ENCODE results near the gene PAX5. TPM values are rescaled to one million over a fixed set of nuclear protein-coding genes. Genes with fewer than 3 reads are reported as not detected.

PAX5 gene
- total and polyA plus RNA-seq, 3 donors from 2014 or later, result 0.79 to 1.9 (median 1.3) TPM

GRCh38 chr9:36813154-36813553, 220.9 kb downstream of the PAX5 start:
- DNase-seq, result no peak
- TF ChIP-seq POLR2A (IDR thresholded peaks at IDR 0.05) (no peak), CTCF (IDR thresholded peaks at IDR 0.05) (no peak)
- Histone ChIP-seq H3K27ac (no peak overlapping the region), H3K9me3 (no peaks in the 10 kb centered on the region), H3K4me1 (peaks cover 1% of the 10 kb centered on the region), H3K36me3 (ENCODE audit: low read depth, missing control alignments) (no peaks in the 10 kb centered on the region), H3K27me3 (no peaks in the 10 kb centered on the region), H3K4me3 (no peak overlapping the region)
- intact Hi-C loops (cut with DNase I; ENCODE audit: low total_unique reads), result no loop called here
- WGBS, 2 donors, result 74 to 81% methylated on average over 10 of the region's 10 CpGs

- H3K27ac ChIP-seq, result no peak overlapping the region
- no peak for TF ChIP-seq CTCF (IDR thresholded peaks at IDR 0.05)
- no peak for TF ChIP-seq POLR2A (IDR thresholded peaks at IDR 0.05)
- DNase-seq, result no peak
- H3K36me3 ChIP-seq (ENCODE audit: low read depth, missing control alignments), result no peaks in the 10 kb centered on the region
- no peak overlapping the region for H3K4me3 ChIP-seq
- H3K27me3 ChIP-seq, result no peaks in the 10 kb centered on the region
- no peaks in the 10 kb centered on the region for H3K4me1 ChIP-seq
- intact Hi-C loops (cut with DNase I; ENCODE audit: low total_unique reads), result no loop called here
- no peaks in the 10 kb centered on the region for H3K9me3 ChIP-seq
Observed at GRCh38 chr9:36812556-36812955, 221.5 kb downstream of the PAX5 start.

- Histone ChIP-seq H3K9me3 (no peaks in the 10 kb centered on the region), H3K36me3 (ENCODE audit: low read depth, missing control alignments) (no peaks in the 10 kb centered on the region), H3K27ac (no peak overlapping the region), H3K27me3 (no peaks in the 10 kb centered on the region), H3K4me3 (no peak overlapping the region), H3K4me1 (no peaks in the 10 kb centered on the region)
- no peak for DNase-seq
- TF ChIP-seq POLR2A (IDR thresholded peaks at IDR 0.05), result no peak
- TF ChIP-seq CTCF (IDR thresholded peaks at IDR 0.05), result no peak
- 76 to 80% methylated on average over 4 of the region's 4 CpGs for WGBS, 2 donors
- intact Hi-C loops (cut with DNase I; ENCODE audit: low total_unique reads), result no loop called here
Observed at GRCh38 chr9:36808251-36808650, 225.8 kb downstream of the PAX5 start.

GRCh38 chr9:36803961-36804360, 230.1 kb downstream of the PAX5 start:
- TF ChIP-seq POLR2A (IDR thresholded peaks at IDR 0.05) (no peak), CTCF (IDR thresholded peaks at IDR 0.05) (no peak)
- WGBS, 2 donors, result 73 to 78% methylated on average over 11 of the region's 11 CpGs
- Histone ChIP-seq H3K27ac (no peak overlapping the region), H3K9me3 (no peaks in the 10 kb centered on the region), H3K27me3 (no peaks in the 10 kb centered on the region), H3K4me3 (no peak overlapping the region), H3K4me1 (no peaks in the 10 kb centered on the region), H3K36me3 (ENCODE audit: low read depth, missing control alignments) (no peaks in the 10 kb centered on the region)
- DNase-seq, result no peak
- intact Hi-C loops (cut with DNase I; ENCODE audit: low total_unique reads), result no loop called here

GRCh38 chr9:36802201-36802920, 231.7 kb downstream of the PAX5 start:
- WGBS, 2 donors, result 53 to 59% methylated on average over 15 of the region's 15 CpGs
- no peak for DNase-seq
- no peak overlapping the region for H3K27ac ChIP-seq
- H3K4me1 ChIP-seq, result no peaks in the 10 kb centered on the region
- no peaks in the 10 kb centered on the region for H3K36me3 ChIP-seq (ENCODE audit: low read depth, missing control alignments)
- no peak overlapping the region for H3K4me3 ChIP-seq
- TF ChIP-seq POLR2A (IDR thresholded peaks at IDR 0.05) (no peak), CTCF (IDR thresholded peaks at IDR 0.05) (no peak)
- intact Hi-C loops (cut with DNase I; ENCODE audit: low total_unique reads), result no loop called here
- no peaks in the 10 kb centered on the region for H3K27me3 ChIP-seq
- no peaks in the 10 kb centered on the region for H3K9me3 ChIP-seq
